Ascending aorta (tissue), 2 donors: Measurements from ENCODE around the gene CLEC2A. TPM values are rescaled to one million over a fixed set of nuclear protein-coding genes. Genes with fewer than 3 reads are reported as not detected.

Experiments used
- DNase-seq, 2 donors: peaks; one replicate each; pipeline ENCODE4 v3.0.0-alpha.2; 2019; ENCODE audit warnings: low spot score in 2 of 2
- H3K27ac ChIP-seq, 2 donors: fragments of 200-600 bp; sonication (generic); one replicate each; pipeline ENCODE4 v1.5.1; 2016 to 2017; ENCODE audit warnings: mild to moderate bottlenecking in 1 of 2
- H3K27me3 ChIP-seq: fragments of 200-600 bp; sonication (generic); one replicate; pipeline ENCODE4 v1.5.1; 2017
- H3K36me3 ChIP-seq, 2 donors: fragments of 200-600 bp; sonication (generic); one replicate each; pipeline ENCODE4 v1.5.1; 2016
- H3K4me1 ChIP-seq, 2 donors: fragments of 200-600 bp; sonication (generic); one replicate each; pipeline ENCODE4 v1.5.1; 2016 to 2017; ENCODE audit warnings: mild to moderate bottlenecking in 1 of 2
- H3K4me3 ChIP-seq, 2 donors: fragments of 200-600 bp; sonication (generic); one replicate each; pipeline ENCODE4 v1.5.1; 2016 to 2017; ENCODE audit warnings: mild to moderate bottlenecking in 1 of 2
- H3K9me3 ChIP-seq, 2 donors: fragments of 200-600 bp; sonication (generic); one replicate each; pipeline ENCODE4 v1.5.1; 2016
- intact Hi-C: fragments of 100-400 bp; cut with DNase I; formaldehyde crosslinking; loops from one replicate; pipeline ENCODE4 v1.15.1; 2023
- total RNA-seq: library from RNA; depleted of rRNA; stranded (reverse); fragments of >200 nt; gene quantifications from one replicate; pipeline ENCODE4 v1.1.0, GENCODE V29; 2016
- TF ChIP-seq, protein P1 (sequence below), 3 experiments: fragments of 200-600 bp in 2 of 3; fragments of 450-650 bp in 1 of 3; sonication (generic) in 2 of 3; IDR thresholded peaks; one replicate each; pipeline ENCODE4 v1.5.1; 2016 to 2019; ENCODE audit warnings: antibody characterized with exemption in 3 of 3, mild to moderate bottlenecking in 1 of 3, moderate library complexity in 1 of 3

CLEC2A gene
- total RNA-seq, 1 donor from 2014 or later = not detected

DNA sequence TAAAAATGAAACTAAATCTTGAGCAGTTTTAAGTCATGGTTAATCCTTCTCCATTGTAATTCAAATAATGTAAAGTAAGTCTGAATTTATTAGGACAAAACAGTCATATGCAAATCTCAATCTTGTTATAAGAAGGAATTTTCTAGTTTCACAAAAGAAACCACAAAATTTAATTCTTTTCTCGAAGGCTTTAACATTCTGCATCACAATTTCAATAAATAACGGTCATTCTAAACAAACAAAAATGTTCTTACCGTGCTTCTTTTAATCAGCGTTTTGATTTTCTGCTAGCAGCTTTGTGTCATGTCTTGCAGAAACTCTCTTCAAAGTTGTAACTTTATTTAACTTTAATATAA is 63.2 kb downstream of the CLEC2A start:
- H3K27me3 ChIP-seq = no peaks in the 10 kb centered on the region
- no peaks in the 10 kb centered on the region for H3K9me3 ChIP-seq
- no peaks in the 10 kb centered on the region for H3K4me1 ChIP-seq
- H3K4me3 ChIP-seq = peak overlapping the region; percentile 48 to 52
- no peaks in the 10 kb centered on the region for H3K36me3 ChIP-seq
- no peak for DNase-seq
- TF ChIP-seq, protein P1, sequence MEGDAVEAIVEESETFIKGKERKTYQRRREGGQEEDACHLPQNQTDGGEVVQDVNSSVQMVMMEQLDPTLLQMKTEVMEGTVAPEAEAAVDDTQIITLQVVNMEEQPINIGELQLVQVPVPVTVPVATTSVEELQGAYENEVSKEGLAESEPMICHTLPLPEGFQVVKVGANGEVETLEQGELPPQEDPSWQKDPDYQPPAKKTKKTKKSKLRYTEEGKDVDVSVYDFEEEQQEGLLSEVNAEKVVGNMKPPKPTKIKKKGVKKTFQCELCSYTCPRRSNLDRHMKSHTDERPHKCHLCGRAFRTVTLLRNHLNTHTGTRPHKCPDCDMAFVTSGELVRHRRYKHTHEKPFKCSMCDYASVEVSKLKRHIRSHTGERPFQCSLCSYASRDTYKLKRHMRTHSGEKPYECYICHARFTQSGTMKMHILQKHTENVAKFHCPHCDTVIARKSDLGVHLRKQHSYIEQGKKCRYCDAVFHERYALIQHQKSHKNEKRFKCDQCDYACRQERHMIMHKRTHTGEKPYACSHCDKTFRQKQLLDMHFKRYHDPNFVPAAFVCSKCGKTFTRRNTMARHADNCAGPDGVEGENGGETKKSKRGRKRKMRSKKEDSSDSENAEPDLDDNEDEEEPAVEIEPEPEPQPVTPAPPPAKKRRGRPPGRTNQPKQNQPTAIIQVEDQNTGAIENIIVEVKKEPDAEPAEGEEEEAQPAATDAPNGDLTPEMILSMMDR (IDR thresholded peaks at IDR 0.05) = no peak
- H3K27ac ChIP-seq = peak overlapping the region; percentile 46 to 58
- intact Hi-C loops = no loop called here

DNA sequence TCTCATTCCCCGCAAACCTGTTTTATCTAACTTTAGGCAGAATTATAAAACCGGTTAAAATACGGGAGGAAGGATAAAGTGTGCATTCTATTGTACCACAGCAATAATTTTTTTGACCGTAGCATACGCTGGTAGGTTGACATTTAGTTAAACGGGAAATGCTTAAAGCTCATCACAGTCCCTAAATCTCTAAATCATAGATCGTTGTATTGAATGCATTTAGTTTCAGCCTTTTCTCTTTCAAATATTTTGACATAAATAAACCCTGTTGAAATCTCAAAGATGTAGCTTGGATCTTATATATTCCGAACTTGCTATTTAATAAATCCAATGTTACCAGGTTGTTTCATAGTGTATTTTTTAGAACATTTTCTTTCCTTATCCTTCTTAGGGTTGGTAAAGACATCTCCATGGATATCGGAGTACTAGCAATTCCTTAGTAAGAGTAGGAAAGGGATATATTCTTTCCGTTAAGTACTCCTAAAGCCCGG is 63.8 kb downstream of the CLEC2A start:
- Histone ChIP-seq H3K27me3 (no peaks in the 10 kb centered on the region), H3K36me3 (no peaks in the 10 kb centered on the region), H3K4me3 (peak overlapping the region; percentile 48 to 52), H3K4me1 (no peaks in the 10 kb centered on the region), H3K27ac (peak overlapping the region; percentile 39 to 46), H3K9me3 (no peaks in the 10 kb centered on the region)
- intact Hi-C loops = no loop called here
- TF ChIP-seq, protein P1 (IDR thresholded peaks at IDR 0.05) = no peak
- no peak for DNase-seq

DNA sequence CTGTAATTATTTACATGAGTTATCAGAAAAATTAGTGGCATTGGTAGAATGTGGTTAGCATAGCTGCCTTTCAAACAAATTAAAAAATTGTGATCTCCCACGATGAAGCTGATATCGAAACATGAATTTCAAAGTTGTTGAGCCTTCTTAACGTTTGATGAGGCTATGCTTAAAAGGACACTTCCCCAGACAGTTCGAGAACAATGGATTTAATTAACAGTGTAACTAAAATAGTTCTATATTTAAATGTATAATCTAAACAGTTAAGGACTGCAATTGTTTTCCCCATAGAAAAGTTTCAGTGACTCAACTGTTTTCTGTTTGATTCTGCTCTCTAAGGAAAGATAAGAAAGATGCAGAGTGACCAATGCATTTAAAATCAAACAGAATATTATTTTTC is 64.6 kb downstream of the CLEC2A start:
- no peaks in the 10 kb centered on the region for H3K4me1 ChIP-seq
- intact Hi-C loops = no loop called here

DNA sequence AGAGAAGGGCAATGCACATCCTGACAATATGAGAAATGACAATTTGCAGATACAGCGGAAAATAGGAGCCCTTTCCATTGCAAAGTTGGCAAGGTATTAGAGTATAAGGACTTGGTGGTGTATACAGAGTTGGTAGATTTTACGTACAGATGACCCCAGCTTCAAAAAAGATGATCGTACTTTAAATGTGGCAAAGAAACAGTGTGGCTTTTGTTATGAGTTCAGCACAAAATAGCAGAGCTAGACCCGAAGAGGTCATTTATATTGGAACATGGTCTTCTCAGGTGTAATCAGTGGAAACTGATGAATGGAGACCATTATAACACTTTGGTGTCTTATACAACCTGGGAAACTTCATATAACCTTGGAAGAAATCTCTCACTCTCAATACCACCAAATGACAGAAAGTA is 65.3 kb downstream of the CLEC2A start:
- Histone ChIP-seq H3K36me3 (no peaks in the 10 kb centered on the region), H3K27ac (no peak overlapping the region), H3K4me1 (no peaks in the 10 kb centered on the region), H3K4me3 (peak overlapping the region; percentile 23 to 52), H3K27me3 (no peaks in the 10 kb centered on the region), H3K9me3 (peaks cover 0 to 3% of the 10 kb centered on the region in 2 donors)
- no peak for DNase-seq
- intact Hi-C loops = no loop called here
- TF ChIP-seq, protein P1 (IDR thresholded peaks at IDR 0.05) = no peak

More for the DNA sequence above, 64.6 kb downstream of the CLEC2A start:
- no peak for DNase-seq
- H3K9me3 ChIP-seq = peaks cover 0 to 3% of the 10 kb centered on the region in 2 donors
- H3K4me3 ChIP-seq = peak overlapping the region in 1 of 2 donors; percentile 52
- no peak overlapping the region for H3K27ac ChIP-seq
- H3K36me3 ChIP-seq = no peaks in the 10 kb centered on the region
- no peaks in the 10 kb centered on the region for H3K27me3 ChIP-seq
- TF ChIP-seq, protein P1 (IDR thresholded peaks at IDR 0.05) = no peak

DNA sequence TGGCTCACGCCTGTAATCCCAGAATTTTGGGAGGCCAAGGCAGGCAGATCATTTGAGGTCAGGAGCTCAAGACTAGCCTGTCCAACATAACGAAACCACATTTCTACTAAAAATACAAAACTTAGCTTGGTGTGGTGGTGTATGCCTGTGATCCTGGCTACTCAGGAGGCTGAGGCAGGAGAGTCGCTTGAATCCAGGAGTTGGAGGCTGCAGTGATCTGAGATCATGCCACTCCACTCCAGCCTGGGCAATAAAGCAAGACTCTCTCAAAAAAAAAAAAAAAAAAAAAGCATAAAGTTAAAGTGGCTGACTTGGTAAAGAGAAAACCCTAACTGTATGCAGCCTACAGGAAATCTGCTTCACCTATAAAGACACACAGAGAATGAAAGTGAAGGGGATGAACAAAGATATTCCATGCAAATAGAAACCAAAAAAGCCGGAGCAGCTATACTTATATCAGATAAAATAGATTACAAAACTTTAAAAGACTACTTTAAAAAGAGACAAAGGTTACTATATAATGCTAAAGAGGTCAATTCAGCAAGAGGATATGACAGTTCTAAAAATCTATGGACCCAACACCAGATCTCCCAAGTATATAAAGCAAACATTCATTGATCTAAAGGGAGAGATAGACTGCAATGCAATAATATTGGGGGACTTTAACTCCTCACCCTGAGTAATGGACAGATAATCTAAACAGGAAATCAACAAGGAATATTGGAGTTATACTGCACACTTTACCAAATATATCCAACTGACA is 67.1 kb downstream of the CLEC2A start:
- Histone ChIP-seq H3K4me3 (peak overlapping the region in 1 of 2 donors; percentile 32), H3K9me3 (peaks cover 0 to 3% of the 10 kb centered on the region in 2 donors), H3K27me3 (no peaks in the 10 kb centered on the region), H3K27ac (no peak overlapping the region), H3K4me1 (no peaks in the 10 kb centered on the region), H3K36me3 (no peaks in the 10 kb centered on the region)
- intact Hi-C loops = no loop called here
- TF ChIP-seq, protein P1 (IDR thresholded peaks at IDR 0.05) = no peak
- no peak for DNase-seq

Other genes starting within 250 kb of the CLEC2A start
- not detected for gene CLECL1, start 199.3 kb downstream of the CLEC2A start, total RNA-seq
- 1.3 TPM for gene CD69, start 171.5 kb downstream of the CLEC2A start, total RNA-seq
- gene KLRF1, start 104.9 kb downstream of the CLEC2A start, total RNA-seq = not detected
- gene CLEC2B, start 63.0 kb downstream of the CLEC2A start, total RNA-seq = 1.1 TPM
- gene KLRF2, start 50.9 kb downstream of the CLEC2A start, total RNA-seq = not detected
- gene CLEC12A, start 39.0 kb upstream of the CLEC2A start, total RNA-seq = not detected
- gene CLEC1B, start 66.8 kb upstream of the CLEC2A start, total RNA-seq = not detected
- gene CLEC12B, start 78.3 kb upstream of the CLEC2A start, total RNA-seq = not detected
- gene CLEC9A, start 98.3 kb upstream of the CLEC2A start, total RNA-seq = not detected
- 13.2 TPM for gene CLEC1A, start 166.6 kb upstream of the CLEC2A start, total RNA-seq
- 6.0 TPM for gene CLEC7A, start 197.8 kb upstream of the CLEC2A start, total RNA-seq
- gene OLR1, start 239.8 kb upstream of the CLEC2A start, total RNA-seq = 2.1 TPM
- not detected for gene TMEM52B, start 246.7 kb upstream of the CLEC2A start, total RNA-seq